ENCODE measurements around the gene IRX5. TPM values are rescaled to one million over a fixed set of nuclear protein-coding genes. Genes with fewer than 3 reads are reported as not detected.

IRX5 gene
- total RNA-seq, 1 donor from 2014 or later = 17.4 TPM

GRCh38 chr16:54952195-54952594 is 21.5 kb downstream of the IRX5 start:
- DNase-seq (ENCODE audit: low read depth) = no peak
- H3K4me3 ChIP-seq (ENCODE audit: low read depth, low read length) = no peak overlapping the region
- TF ChIP-seq, protein P1, sequence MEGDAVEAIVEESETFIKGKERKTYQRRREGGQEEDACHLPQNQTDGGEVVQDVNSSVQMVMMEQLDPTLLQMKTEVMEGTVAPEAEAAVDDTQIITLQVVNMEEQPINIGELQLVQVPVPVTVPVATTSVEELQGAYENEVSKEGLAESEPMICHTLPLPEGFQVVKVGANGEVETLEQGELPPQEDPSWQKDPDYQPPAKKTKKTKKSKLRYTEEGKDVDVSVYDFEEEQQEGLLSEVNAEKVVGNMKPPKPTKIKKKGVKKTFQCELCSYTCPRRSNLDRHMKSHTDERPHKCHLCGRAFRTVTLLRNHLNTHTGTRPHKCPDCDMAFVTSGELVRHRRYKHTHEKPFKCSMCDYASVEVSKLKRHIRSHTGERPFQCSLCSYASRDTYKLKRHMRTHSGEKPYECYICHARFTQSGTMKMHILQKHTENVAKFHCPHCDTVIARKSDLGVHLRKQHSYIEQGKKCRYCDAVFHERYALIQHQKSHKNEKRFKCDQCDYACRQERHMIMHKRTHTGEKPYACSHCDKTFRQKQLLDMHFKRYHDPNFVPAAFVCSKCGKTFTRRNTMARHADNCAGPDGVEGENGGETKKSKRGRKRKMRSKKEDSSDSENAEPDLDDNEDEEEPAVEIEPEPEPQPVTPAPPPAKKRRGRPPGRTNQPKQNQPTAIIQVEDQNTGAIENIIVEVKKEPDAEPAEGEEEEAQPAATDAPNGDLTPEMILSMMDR (conservative IDR thresholded peaks at IDR 0.05; ENCODE audit: low read depth, low read length) = no peak

DNA sequence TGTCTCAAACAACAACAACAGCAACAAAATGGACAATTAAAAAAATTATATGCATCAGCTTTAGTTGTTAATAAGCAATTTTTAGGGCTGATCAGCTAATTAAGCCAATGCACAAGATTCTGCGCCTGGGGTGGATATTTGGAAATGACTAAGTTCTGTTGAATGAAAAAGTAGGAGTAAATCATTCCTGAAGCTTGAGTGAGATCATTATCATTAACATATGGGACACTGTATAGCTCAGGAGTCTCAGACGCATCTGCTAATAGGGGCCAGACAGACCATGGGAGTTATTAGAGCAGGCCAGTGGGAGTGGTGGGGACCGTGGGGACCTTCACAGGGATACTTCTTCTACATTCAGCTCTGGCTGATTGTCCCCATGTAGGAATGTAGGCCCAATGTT is 22.8 kb downstream of the IRX5 start:
- no peak overlapping the region for H3K4me3 ChIP-seq (ENCODE audit: low read depth, low read length)
- DNase-seq (ENCODE audit: low read depth) = no peak
- TF ChIP-seq, protein P1 (conservative IDR thresholded peaks at IDR 0.05; ENCODE audit: low read depth, low read length) = no peak

GRCh38 chr16:54954220-54954619 is 23.6 kb downstream of the IRX5 start:
- TF ChIP-seq, protein P1 (conservative IDR thresholded peaks at IDR 0.05; ENCODE audit: low read depth, low read length) = no peak
- no peak for DNase-seq (ENCODE audit: low read depth)
- no peak overlapping the region for H3K4me3 ChIP-seq (ENCODE audit: low read depth, low read length)

DNA sequence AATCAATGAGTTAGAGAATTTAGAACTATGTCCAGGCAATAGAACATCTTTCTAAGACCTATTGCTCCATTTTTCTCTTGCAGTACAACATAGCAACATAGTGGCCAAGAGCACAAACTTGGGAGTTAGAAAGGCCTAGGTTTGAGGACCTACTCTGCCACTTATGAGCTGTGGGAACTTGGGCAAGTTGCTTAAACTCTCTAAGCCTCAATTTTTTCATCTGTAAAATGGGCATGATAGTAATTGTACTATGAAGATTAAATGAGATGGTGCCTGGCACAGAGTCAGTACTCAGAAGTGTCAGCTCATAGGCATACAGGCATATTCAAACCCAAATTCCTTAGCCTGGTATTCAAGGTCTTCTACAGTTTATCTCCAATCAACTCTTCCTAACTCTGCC is 25.1 kb downstream of the IRX5 start:
- DNase-seq (ENCODE audit: low read depth) = no peak
- H3K4me3 ChIP-seq (ENCODE audit: low read depth, low read length) = no peak overlapping the region
- TF ChIP-seq, protein P1 (conservative IDR thresholded peaks at IDR 0.05; ENCODE audit: low read depth, low read length) = no peak

DNA sequence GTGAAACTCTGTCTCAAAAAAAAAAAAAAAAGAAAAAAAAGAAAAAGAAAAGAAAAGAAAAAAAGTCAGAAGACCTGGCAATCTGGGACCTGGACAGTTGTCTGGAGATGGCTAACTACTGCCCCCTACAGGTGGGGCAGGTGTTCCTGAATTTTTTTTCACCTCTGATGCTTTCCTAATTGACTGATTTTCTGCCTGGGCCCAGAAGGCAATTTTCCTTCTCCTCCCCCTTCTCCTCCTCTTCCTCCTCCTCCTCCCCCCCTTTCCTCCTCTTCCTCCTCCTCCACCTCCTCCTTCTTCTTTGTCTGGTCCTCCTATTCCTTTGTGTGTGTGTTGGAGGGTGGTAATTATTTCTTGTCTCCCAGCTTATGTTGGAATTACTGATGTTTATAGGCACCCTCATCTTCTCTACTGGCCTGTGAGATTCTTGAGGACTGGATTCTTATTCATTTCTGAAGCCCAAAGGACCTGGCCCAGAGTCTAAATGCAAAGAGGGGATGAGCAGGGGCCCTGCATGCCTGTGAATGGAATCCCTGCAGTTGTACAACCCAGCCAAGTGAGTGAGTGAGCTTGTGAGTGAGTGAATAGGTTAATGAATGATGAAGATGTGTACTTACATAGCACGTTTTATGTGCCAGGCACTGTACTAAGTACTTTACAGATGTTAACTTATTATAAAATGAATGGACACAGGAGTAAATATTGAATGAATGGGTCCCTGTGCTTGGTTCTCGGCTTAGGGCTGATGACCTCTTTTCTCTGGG is 26.9 kb downstream of the IRX5 start:
- no peak for DNase-seq (ENCODE audit: low read depth)
- no peak overlapping the region for H3K4me3 ChIP-seq (ENCODE audit: low read depth, low read length)
- TF ChIP-seq, protein P1 (conservative IDR thresholded peaks at IDR 0.05; ENCODE audit: low read depth, low read length) = peak; percentile 59

DNA sequence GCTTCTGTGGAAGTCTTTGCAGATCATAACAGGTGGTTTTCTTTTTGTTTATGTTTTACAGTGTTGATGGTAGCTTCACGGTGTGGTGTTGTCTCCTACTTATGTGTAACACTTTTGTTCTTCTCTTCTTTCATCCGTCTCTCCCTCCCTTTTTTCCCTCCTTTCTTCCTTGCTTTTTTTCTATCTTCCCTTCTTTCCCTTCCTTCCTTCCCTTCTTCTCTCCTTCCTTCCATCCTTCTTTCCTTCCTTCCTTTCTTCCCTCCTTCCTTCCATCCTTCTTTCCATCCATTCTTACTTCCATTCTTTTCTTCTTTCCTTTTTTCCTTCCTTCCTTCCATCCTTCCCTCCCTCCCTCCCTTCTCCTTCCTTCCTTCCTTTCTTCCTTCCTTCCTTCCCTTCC is 31.4 kb downstream of the IRX5 start:
- DNase-seq (ENCODE audit: low read depth) = no peak
- no peak overlapping the region for H3K4me3 ChIP-seq (ENCODE audit: low read depth, low read length)
- TF ChIP-seq, protein P1 (conservative IDR thresholded peaks at IDR 0.05; ENCODE audit: low read depth, low read length) = no peak

DNA sequence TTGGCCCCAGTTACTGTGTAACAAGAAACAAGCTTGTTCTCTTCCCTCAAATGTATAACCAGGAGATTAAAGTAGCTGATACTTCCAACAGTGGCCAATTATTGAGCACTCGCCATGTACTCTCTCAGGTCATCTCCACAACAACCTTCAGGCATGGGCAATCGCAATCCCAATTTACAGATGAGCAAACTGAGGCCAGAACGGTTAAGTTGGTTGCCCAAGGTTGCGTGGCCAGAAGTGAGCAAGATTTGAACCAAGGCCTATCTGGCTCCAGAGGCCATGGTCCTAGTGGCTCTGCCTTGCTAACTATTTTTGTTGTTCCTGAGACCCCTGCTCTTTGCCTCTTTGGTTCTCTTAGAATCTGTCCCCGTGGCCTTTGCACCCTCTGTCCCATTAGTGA is 33.6 kb downstream of the IRX5 start:
- TF ChIP-seq, protein P1 (conservative IDR thresholded peaks at IDR 0.05; ENCODE audit: low read depth, low read length) = no peak

More for the DNA sequence above, 33.6 kb downstream of the IRX5 start:
- H3K4me3 ChIP-seq (ENCODE audit: low read depth, low read length) = no peak overlapping the region
- no peak for DNase-seq (ENCODE audit: low read depth)

All from epithelial cell of proximal tubule (primary cell).